MCF 10A (cell line): ENCODE measurements around the gene TRIM40. TPM values are rescaled to one million over a fixed set of nuclear protein-coding genes. Genes with fewer than 3 reads are reported as not detected.

ENCODE experiments used
- BruUV-seq: library from RNA; stranded (reverse); fragments of 400-500 nt; replicated peaks from 2 replicates; lab custom pipeline; 2021; lab: Mats Ljungman, UMichigan
- CTCF ChIA-PET: fragments of 300-600 bp; sonication (Branson Sonifier 250); formaldehyde crosslinking; extraction: SDS; loops from one replicate; lab custom pipeline; 2021; ENCODE audit warnings: antibody characterized with exemption, inconsistent platforms; lab: Yijun Ruan, JAX
- POLR2A ChIA-PET: fragments of 300-600, 350-650 bp; sonication (Branson Sonifier 250); formaldehyde crosslinking; extraction: SDS; loops from one replicate; lab custom pipeline; 2020; ENCODE audit warnings: antibody characterized with exemption, inconsistent platforms; lab: Yijun Ruan, JAX
- DNase-seq: peaks from one replicate; pipeline ENCODE4 v3.0.0-alpha.2; 2018; ENCODE audit not compliant: unreplicated experiment
- H3K27ac Mint-ChIP-seq: one replicate; pipeline ENCODE4 v1.8.0; 2022; ENCODE audit warnings: mild to moderate bottlenecking, low read depth, mixed read lengths; ENCODE audit not compliant: unreplicated experiment
- H3K27me3 Mint-ChIP-seq: one replicate; pipeline ENCODE4 v1.8.0; 2022; ENCODE audit warnings: mixed read lengths; ENCODE audit not compliant: insufficient read depth, unreplicated experiment
- H3K36me3 Mint-ChIP-seq: one replicate; pipeline ENCODE4 v1.8.0; 2022; ENCODE audit warnings: mild to moderate bottlenecking, moderate library complexity, mixed read lengths; ENCODE audit not compliant: insufficient read depth, unreplicated experiment
- H3K4me1 Mint-ChIP-seq: one replicate; pipeline ENCODE4 v1.8.0; 2022; ENCODE audit warnings: mixed read lengths; ENCODE audit not compliant: insufficient read depth, unreplicated experiment
- H3K4me3 Mint-ChIP-seq: one replicate; pipeline ENCODE4 v1.8.0; 2022; ENCODE audit warnings: mild to moderate bottlenecking, moderate library complexity, mixed read lengths; ENCODE audit not compliant: unreplicated experiment
- H3K9me3 Mint-ChIP-seq: one replicate; pipeline ENCODE4 v1.8.0; 2022; ENCODE audit warnings: mixed read lengths; ENCODE audit not compliant: unreplicated experiment
- CTCF ChIP-seq: fragments of 200-600 bp; IDR thresholded peaks from one replicate; pipeline ENCODE4 v1.8.0; 2022; ENCODE audit warnings: antibody characterized with exemption, mild to moderate bottlenecking; ENCODE audit not compliant: unreplicated experiment
- intact Hi-C: fragments of 100-400 bp; cut with micrococcal nuclease; formaldehyde crosslinking; loops from 2 replicates; pipeline ENCODE4 v1.14.1; 2022
- total RNA-seq: library from RNA; stranded (reverse); gene quantifications from 2 replicates; pipeline ENCODE4 v1.2.3, GENCODE V29; 2022

Gene TRIM40
- total RNA-seq, 1 experiment from 2014 or later = not detected

GRCh38 chr6:30147096-30147495, 11.2 kb downstream of the TRIM40 start:
- BruUV-seq = no TSS peak
- Mint-ChIP-seq H3K4me1 (no peaks in the 10 kb centered on the region), H3K4me3 (no peak overlapping the region), H3K27me3 (peaks cover 27% of the 10 kb centered on the region), H3K27ac (no peak overlapping the region), H3K36me3 (no peaks in the 10 kb centered on the region), H3K9me3 (no peaks in the 10 kb centered on the region)
- CTCF ChIA-PET = interaction anchor here (0.9 to 3.8 kb wide), 6 partner anchors 16 to 110 kb away, joined by 3 to 16 read pairs (median 6); no protein-coding TSS in a partner anchor
- no peak for TF ChIP-seq CTCF
- POLR2A ChIA-PET = interaction anchor here (0.6 to 1.0 kb wide), 2 partner anchors 44 to 1611 kb away, joined by 3 to 4 read pairs; no protein-coding TSS in a partner anchor
- intact Hi-C loops = no loop called here
- DNase-seq = no peak

- DNase-seq = no peak
- BruUV-seq = no TSS peak
- no peak for TF ChIP-seq CTCF
- no peak overlapping the region for H3K27ac Mint-ChIP-seq
- no peaks in the 10 kb centered on the region for H3K9me3 Mint-ChIP-seq
- peaks cover 16% of the 10 kb centered on the region for H3K27me3 Mint-ChIP-seq
- H3K36me3 Mint-ChIP-seq = no peaks in the 10 kb centered on the region
- intact Hi-C loops = no loop called here
- CTCF ChIA-PET = interaction anchor here (0.6 to 3.8 kb wide), 6 partner anchors 19 to 338 kb away, joined by 3 to 16 read pairs (median 4); no protein-coding TSS in a partner anchor
- POLR2A ChIA-PET = no interaction called here
- H3K4me3 Mint-ChIP-seq = no peak overlapping the region
- H3K4me1 Mint-ChIP-seq = peaks cover 3% of the 10 kb centered on the region
Measured at GRCh38 chr6:30149234-30149633, 13.3 kb downstream of the TRIM40 start.

- no peak for DNase-seq
- intact Hi-C loops = no loop called here
- TF ChIP-seq CTCF = no peak
- peaks cover 11% of the 10 kb centered on the region for H3K4me1 Mint-ChIP-seq
- H3K4me3 Mint-ChIP-seq = no peak overlapping the region
- no peaks in the 10 kb centered on the region for H3K9me3 Mint-ChIP-seq
- H3K36me3 Mint-ChIP-seq = no peaks in the 10 kb centered on the region
- ChIA-PET POLR2A (interaction anchor here (0.7 kb wide), 1 partner anchor 57 kb away, joined by 3 read pairs; no protein-coding TSS in a partner anchor), CTCF (interaction anchor here (3.8 kb wide), 1 partner anchor 20 kb away, joined by 16 read pairs; no protein-coding TSS in a partner anchor)
- H3K27ac Mint-ChIP-seq = no peak overlapping the region
- H3K27me3 Mint-ChIP-seq = peaks cover 8% of the 10 kb centered on the region
- BruUV-seq = no TSS peak
Measured at GRCh38 chr6:30149858-30150550, 14.1 kb downstream of the TRIM40 start.

- Mint-ChIP-seq H3K4me3 (no peak overlapping the region), H3K36me3 (no peaks in the 10 kb centered on the region), H3K9me3 (no peaks in the 10 kb centered on the region), H3K27ac (no peak overlapping the region), H3K4me1 (peaks cover 19% of the 10 kb centered on the region), H3K27me3 (no peaks in the 10 kb centered on the region)
- no peak for DNase-seq
- TF ChIP-seq CTCF = no peak
- POLR2A ChIA-PET = interaction anchor here (0.7 kb wide), 1 partner anchor 56 kb away, joined by 3 read pairs; no protein-coding TSS in a partner anchor
- intact Hi-C loops = no loop called here
- BruUV-seq = no TSS peak
- CTCF ChIA-PET = interaction anchor here (0.9 to 3.8 kb wide), 3 partner anchors 19 to 20 kb away, joined by 6 to 18 read pairs (median 16); no protein-coding TSS in a partner anchor
Measured at GRCh38 chr6:30150671-30151395, 14.9 kb downstream of the TRIM40 start.
